H9 (cell line): ENCODE results near the gene ARHGAP10. TPM values are rescaled to one million over a fixed set of nuclear protein-coding genes. Genes with fewer than 3 reads are reported as not detected.
A peak's percentile ranks its signal among the peaks of the same experiment; 100 is the strongest.

ENCODE experiments used
- DNase-seq: peaks from one replicate; pipeline ENCODE4 v3.0.0-alpha.2; 2017
- H2AFZ ChIP-seq: one replicate; pipeline ENCODE4 v1.6.1; 2013; ENCODE audit warnings: mild to moderate bottlenecking, low read length, control low read depth, moderate library complexity
- H2AK5ac ChIP-seq: 2 replicates; pipeline ENCODE4 v1.6.1; 2013; ENCODE audit warnings: low read length, control low read depth, mixed read lengths; ENCODE audit not compliant: insufficient read length
- H2BK120ac ChIP-seq: one replicate; pipeline ENCODE4 v1.6.1; 2013; ENCODE audit warnings: low read depth, mild to moderate bottlenecking, low read length, control low read depth, inconsistent platforms; ENCODE audit not compliant: poor library complexity, severe bottlenecking
- H2BK12ac ChIP-seq: 2 replicates; pipeline ENCODE4 v1.6.1; 2013; ENCODE audit warnings: low read length, control low read depth, mixed read lengths, low read depth; ENCODE audit not compliant: insufficient read length
- H2BK15ac ChIP-seq: 2 replicates; pipeline ENCODE4 v1.6.1; 2013; ENCODE audit warnings: low read depth, low read length, control low read depth
- H2BK20ac ChIP-seq: one replicate; pipeline ENCODE4 v1.6.1; 2013; ENCODE audit warnings: low read depth, mild to moderate bottlenecking, low read length, control low read depth, inconsistent platforms; ENCODE audit not compliant: poor library complexity, severe bottlenecking
- H2BK5ac ChIP-seq: 2 replicates; pipeline ENCODE4 v1.6.1; 2013; ENCODE audit warnings: low read length, control low read depth, mixed read lengths; ENCODE audit not compliant: insufficient read length
- H3K14ac ChIP-seq: 2 replicates; pipeline ENCODE4 v1.6.1; 2013; ENCODE audit warnings: low read length, control low read depth; ENCODE audit not compliant: insufficient read depth
- H3K18ac ChIP-seq: 2 replicates; pipeline ENCODE4 v1.6.1; 2013; ENCODE audit warnings: low read depth, mild to moderate bottlenecking, mixed read lengths, low read length, control low read depth; ENCODE audit not compliant: insufficient read length
- H3K23ac ChIP-seq: 2 replicates; pipeline ENCODE4 v1.6.1; 2013; ENCODE audit warnings: low read length, control low read depth, mixed read lengths, low read depth; ENCODE audit not compliant: insufficient read length
- H3K23me2 ChIP-seq: 2 replicates; pipeline ENCODE4 v1.6.1; 2013; ENCODE audit warnings: low read depth, mild to moderate bottlenecking, mixed read lengths, low read length, control low read depth; ENCODE audit not compliant: insufficient read length, poor library complexity, severe bottlenecking
- H3K27ac ChIP-seq: 2 replicates; pipeline ENCODE4 v1.5.1; 2013; ENCODE audit warnings: low read length, control low read depth, mixed read lengths, low read depth; ENCODE audit not compliant: insufficient read length
- H3K27me3 ChIP-seq: 2 replicates; pipeline ENCODE4 v1.6.1; 2013; ENCODE audit warnings: low read length, control low read depth, inconsistent platforms; ENCODE audit not compliant: insufficient read depth
- H3K4ac ChIP-seq: 2 replicates; pipeline ENCODE4 v1.6.1; 2013; ENCODE audit warnings: low read depth, mild to moderate bottlenecking, control low read depth, inconsistent platforms, low read length, moderate library complexity
- H3K4me1 ChIP-seq: 2 replicates; pipeline ENCODE4 v1.6.1; 2013; ENCODE audit warnings: low read length, control low read depth, inconsistent platforms; ENCODE audit not compliant: insufficient read depth
- H3K4me2 ChIP-seq: 2 replicates; pipeline ENCODE4 v1.6.1; 2013; ENCODE audit warnings: low read length, control low read depth, mixed read lengths; ENCODE audit not compliant: insufficient read length, insufficient read depth
- H3K56ac ChIP-seq: 2 replicates; pipeline ENCODE4 v1.6.1; 2013; ENCODE audit warnings: low read depth, mild to moderate bottlenecking, mixed read lengths, low read length, control low read depth; ENCODE audit not compliant: insufficient read length
- H3K79me1 ChIP-seq: 2 replicates; pipeline ENCODE4 v1.6.1; 2013; ENCODE audit warnings: low read depth, mild to moderate bottlenecking, moderate library complexity, low read length, control low read depth, inconsistent platforms; ENCODE audit not compliant: insufficient read depth, poor library complexity, severe bottlenecking
- H3K79me2 ChIP-seq: 2 replicates; pipeline ENCODE4 v1.6.1; 2013; ENCODE audit warnings: low read length, control low read depth, inconsistent platforms; ENCODE audit not compliant: insufficient read depth
- H3K9ac ChIP-seq: 2 replicates; pipeline ENCODE4 v1.6.1; 2013; ENCODE audit warnings: low read length, control low read depth, mixed read lengths; ENCODE audit not compliant: insufficient read length; ENCODE audit errors: extremely low read depth
- H3K9me3 ChIP-seq: one replicate; pipeline ENCODE4 v1.6.1; 2013; ENCODE audit warnings: low read depth, low read length, inconsistent platforms; ENCODE audit not compliant: control insufficient read depth
- H3T11ph ChIP-seq: one replicate; pipeline ENCODE4 v1.6.1; 2013; ENCODE audit warnings: mild to moderate bottlenecking, low read length, control low read depth, inconsistent platforms
- H4K20me1 ChIP-seq: one replicate; pipeline ENCODE4 v1.6.1; 2013; ENCODE audit not compliant: control insufficient read depth, insufficient read length, insufficient read depth
- H4K5ac ChIP-seq: 2 replicates; pipeline ENCODE4 v1.6.1; 2013; ENCODE audit warnings: low read depth, mild to moderate bottlenecking, mixed read lengths, low read length, control low read depth; ENCODE audit not compliant: insufficient read length
- H4K8ac ChIP-seq: replicated peaks from 2 replicates; pipeline ENCODE4 v1.6.1; 2013; ENCODE audit warnings: low read length, control low read depth, mixed read lengths, low read depth; ENCODE audit not compliant: insufficient read length
- H4K91ac ChIP-seq: 2 replicates; pipeline ENCODE4 v1.6.1; 2013; ENCODE audit warnings: low read depth, mild to moderate bottlenecking, moderate library complexity, mixed read lengths, low read length, control low read depth; ENCODE audit not compliant: insufficient read length
- H3K27ac Mint-ChIP-seq, 3 experiments: 2 replicates in 2 of 3; 3 replicates in 1 of 3; pipeline ENCODE4 v1.8.0; 2020 to 2021; ENCODE audit warnings: mixed read lengths in 3 of 3, mild to moderate bottlenecking in 1 of 3, moderate library complexity in 1 of 3
- H3K27me3 Mint-ChIP-seq: 2 replicates; pipeline ENCODE4 v1.8.0; 2021; ENCODE audit warnings: low read depth, mild to moderate bottlenecking, moderate library complexity, mixed read lengths
- H3K36me3 Mint-ChIP-seq, 3 experiments: 2 replicates in 2 of 3; 3 replicates in 1 of 3; pipeline ENCODE4 v1.8.0; 2020 to 2021; ENCODE audit warnings: low read depth in 3 of 3, mixed read lengths in 3 of 3; ENCODE audit not compliant: insufficient read depth in 1 of 3
- H3K4me1 Mint-ChIP-seq, 2 experiments: 2 replicates each; pipeline ENCODE4 v1.8.0; 2020; ENCODE audit warnings: mixed read lengths in 2 of 2
- H3K4me3 Mint-ChIP-seq, 2 experiments: 2 replicates in 1 of 2; 3 replicates in 1 of 2; pipeline ENCODE4 v1.8.0; 2020 to 2021; ENCODE audit warnings: mild to moderate bottlenecking in 2 of 2, mixed read lengths in 2 of 2, moderate library complexity in 1 of 2
- H3K9me3 Mint-ChIP-seq, 2 experiments: 2 replicates in 1 of 2; 3 replicates in 1 of 2; pipeline ENCODE4 v1.8.0; 2020; ENCODE audit warnings: mild to moderate bottlenecking in 2 of 2, mixed read lengths in 2 of 2, moderate library complexity in 1 of 2
- WGBS: extraction: QIAGEN DNeasy Blood & Tissue Kit; methylation state at CpG from one replicate; pipeline ENCODE4 v1.1.7; 2013; ENCODE audit warnings: missing lambda C conversion rate, low lambda C conversion rate, mixed read lengths; ENCODE audit not compliant: insufficient read length; ENCODE audit errors: extremely low coverage; 5-methylcytosine and 5-hydroxymethylcytosine counted together
- total RNA-seq: library from RNA; stranded (reverse); gene quantifications from 2 replicates; pipeline ENCODE4 v1.2.1, GENCODE V29; 2021
- TF ChIP-seq, protein P1 (sequence below): fragments of 200-600 bp; sonication (generic); conservative IDR thresholded peaks from 3 replicates; pipeline ENCODE4 v1.8.0; 2021; ENCODE audit warnings: antibody characterized with exemption, mild to moderate bottlenecking

The ARHGAP10 gene
- total RNA-seq, 1 experiment from 2014 or later = 7.8 TPM

DNA sequence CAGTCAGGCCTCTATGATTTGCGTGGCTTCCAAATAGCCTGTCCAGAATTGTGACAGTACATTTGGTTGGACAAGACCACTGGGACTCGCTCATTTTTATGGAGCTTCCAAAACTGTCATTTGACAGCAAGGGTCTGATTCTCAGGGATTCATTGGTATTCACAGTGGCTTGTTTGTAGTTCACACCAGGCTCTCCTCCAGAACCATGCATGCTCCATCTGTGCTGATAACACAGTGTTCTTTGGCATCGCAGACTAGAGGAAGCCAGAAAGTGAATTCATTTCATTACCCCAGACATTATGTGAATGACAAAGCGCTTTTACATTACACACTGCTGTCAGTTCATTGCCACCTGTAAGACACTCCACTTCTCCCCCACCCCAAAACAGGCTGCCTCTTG, 208.3 kb downstream of the ARHGAP10 start:
- H3K79me1 ChIP-seq = no peaks in the 10 kb centered on the region
- no peaks in the 10 kb centered on the region for H3K79me2 ChIP-seq
- no peak overlapping the region for H3K9ac ChIP-seq
- H2AK5ac ChIP-seq = no peak overlapping the region
- H4K20me1 ChIP-seq = no peaks in the 10 kb centered on the region
- no peak overlapping the region for H3T11ph ChIP-seq
- peak overlapping the region in 1 of 3 experiments; percentile 48; a peak in 1 of 7 replicates for H3K27ac Mint-ChIP-seq
- H3K27me3 Mint-ChIP-seq = no peaks in the 10 kb centered on the region
- no CpG with 5 or more reads among the region's 4 CpGs for WGBS
- H3K23me2 ChIP-seq = no peaks in the 10 kb centered on the region
- H3K4me2 ChIP-seq = no peak overlapping the region
- TF ChIP-seq, protein P1, sequence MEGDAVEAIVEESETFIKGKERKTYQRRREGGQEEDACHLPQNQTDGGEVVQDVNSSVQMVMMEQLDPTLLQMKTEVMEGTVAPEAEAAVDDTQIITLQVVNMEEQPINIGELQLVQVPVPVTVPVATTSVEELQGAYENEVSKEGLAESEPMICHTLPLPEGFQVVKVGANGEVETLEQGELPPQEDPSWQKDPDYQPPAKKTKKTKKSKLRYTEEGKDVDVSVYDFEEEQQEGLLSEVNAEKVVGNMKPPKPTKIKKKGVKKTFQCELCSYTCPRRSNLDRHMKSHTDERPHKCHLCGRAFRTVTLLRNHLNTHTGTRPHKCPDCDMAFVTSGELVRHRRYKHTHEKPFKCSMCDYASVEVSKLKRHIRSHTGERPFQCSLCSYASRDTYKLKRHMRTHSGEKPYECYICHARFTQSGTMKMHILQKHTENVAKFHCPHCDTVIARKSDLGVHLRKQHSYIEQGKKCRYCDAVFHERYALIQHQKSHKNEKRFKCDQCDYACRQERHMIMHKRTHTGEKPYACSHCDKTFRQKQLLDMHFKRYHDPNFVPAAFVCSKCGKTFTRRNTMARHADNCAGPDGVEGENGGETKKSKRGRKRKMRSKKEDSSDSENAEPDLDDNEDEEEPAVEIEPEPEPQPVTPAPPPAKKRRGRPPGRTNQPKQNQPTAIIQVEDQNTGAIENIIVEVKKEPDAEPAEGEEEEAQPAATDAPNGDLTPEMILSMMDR = no peak
- no peak overlapping the region for H2BK12ac ChIP-seq
- H3K56ac ChIP-seq = no peak overlapping the region
- no peak for DNase-seq
- no peak overlapping the region for H4K5ac ChIP-seq
- H3K36me3 Mint-ChIP-seq = no peaks in the 10 kb centered on the region
- no peak overlapping the region for H3K18ac ChIP-seq
- no peak overlapping the region for H2AFZ ChIP-seq
- no peak overlapping the region for H2BK20ac ChIP-seq
- no peak overlapping the region for H3K4ac ChIP-seq
- no peak overlapping the region for H2BK120ac ChIP-seq
- no peak overlapping the region for H2BK15ac ChIP-seq
- H3K23ac ChIP-seq = no peak overlapping the region
- no peak overlapping the region for H3K4me3 Mint-ChIP-seq
- H3K9me3 Mint-ChIP-seq = no peaks in the 10 kb centered on the region
- peaks cover 8 to 16% of the 10 kb centered on the region in 2 experiments for H3K4me1 Mint-ChIP-seq
- no peak overlapping the region for H2BK5ac ChIP-seq
- H4K91ac ChIP-seq = no peak overlapping the region
- no peaks in the 10 kb centered on the region for H3K4me1 ChIP-seq
- H3K27ac ChIP-seq = no peak overlapping the region
- no peak overlapping the region for H3K14ac ChIP-seq
- no peaks in the 10 kb centered on the region for H3K27me3 ChIP-seq
- no peak overlapping the region for H4K8ac ChIP-seq
- H3K9me3 ChIP-seq = no peaks in the 10 kb centered on the region
